Activated CD4-positive, alpha-beta T cell treated with anti-CD3 and anti-CD28 coated beads for 24 hours (primary cell): Measurements from ENCODE around the gene FOXD1.
"Not testable (repeated sequence)": the region's sequence is repeated elsewhere in the genome, so short reads cannot be mapped to it uniquely, and the experiment has no call there.

Source experiments
- DNase-seq, 2 donors: peaks; one replicate each; pipeline ENCODE4 v3.0.0-alpha.2; 2020; ENCODE audit warnings: low read depth in 2 of 2

FOXD1 gene

DNA sequence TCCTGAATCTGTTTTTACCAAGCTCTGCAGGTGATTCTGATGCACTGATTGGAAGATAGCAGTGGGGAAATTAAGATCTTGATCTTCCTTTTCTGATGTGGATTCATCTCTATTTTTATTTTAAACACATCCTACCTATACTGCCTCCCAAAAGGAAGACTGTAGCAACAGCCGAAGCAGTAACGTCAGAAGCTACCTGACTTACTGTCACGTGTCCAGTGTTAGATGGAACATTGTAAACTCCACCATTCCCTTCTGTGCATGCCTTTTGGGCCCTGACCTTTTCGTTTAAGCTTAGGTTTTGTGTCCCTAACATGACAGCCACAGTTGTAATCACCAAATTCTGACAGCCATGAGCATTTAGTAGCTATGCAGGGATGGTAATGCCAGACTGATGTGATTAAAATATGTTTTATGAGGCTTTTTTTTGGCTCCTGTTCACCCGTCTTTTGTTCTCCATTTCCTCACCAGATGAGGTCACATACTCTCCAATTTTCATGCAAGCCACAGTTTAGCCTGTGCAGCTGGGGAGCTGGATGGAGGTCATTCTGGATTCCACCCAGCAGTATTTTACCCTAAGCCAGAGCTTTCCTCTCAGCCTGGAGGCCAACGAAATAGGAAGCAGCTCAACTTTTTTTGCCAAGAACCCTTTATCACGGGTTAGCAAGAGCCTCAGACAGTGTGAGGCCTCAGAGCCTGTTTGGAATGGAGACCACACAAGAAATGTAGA, 15.6 kb upstream of the FOXD1 start:
- no peak for DNase-seq

- no peak for DNase-seq
These were observed 11.6 kb upstream of the FOXD1 start for GRCh38 chr5:73460133-73460532.

DNA sequence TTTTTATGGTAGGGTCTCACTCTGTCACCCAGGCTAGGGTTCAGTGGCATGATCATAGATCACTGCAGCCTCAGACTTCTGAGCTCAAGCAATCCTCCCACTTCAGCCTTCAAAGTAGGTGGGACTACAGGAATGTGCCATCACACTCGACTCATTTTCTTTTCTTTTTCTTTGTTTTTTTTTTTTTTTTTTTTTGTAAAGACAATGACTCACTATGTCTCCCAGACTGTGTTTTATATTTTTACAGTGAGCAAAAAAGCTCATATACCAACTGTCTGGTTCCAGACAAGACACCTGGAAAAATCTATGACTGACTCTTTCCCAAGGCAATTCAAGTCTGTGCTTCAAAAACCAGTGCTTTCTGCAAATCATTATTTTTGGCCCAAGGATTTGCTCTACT, 10.8 kb upstream of the FOXD1 start:
- no peak for DNase-seq

GRCh38 chr5:73456462-73456861, 7.9 kb upstream of the FOXD1 start:
- not testable (repeated sequence) for DNase-seq

GRCh38 chr5:73454379-73455036, 5.9 kb upstream of the FOXD1 start:
- DNase-seq = no peak

DNA sequence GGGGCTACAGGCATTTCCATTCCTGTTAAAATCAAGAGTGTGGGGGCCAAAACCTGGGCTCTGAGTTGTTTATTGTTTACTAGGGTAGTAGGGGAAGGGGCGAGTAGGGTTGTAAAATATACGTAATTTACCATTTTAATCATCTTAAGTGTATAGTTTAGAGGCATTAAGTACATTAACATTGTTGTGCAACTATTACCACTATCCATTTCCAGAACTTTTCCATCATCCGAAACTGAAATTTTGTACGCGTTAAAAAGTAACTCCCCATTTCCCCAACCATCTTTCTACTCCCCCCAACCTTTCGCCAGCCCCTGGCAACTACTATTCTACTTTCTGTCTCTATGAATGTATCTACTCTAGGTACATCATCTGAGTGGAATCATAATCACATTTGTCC, 3.6 kb upstream of the FOXD1 start:
- no peak for DNase-seq

GRCh38 chr5:73451224-73452130, 2.9 kb upstream of the FOXD1 start:
- DNase-seq = peak; percentile 49 to 62

DNA sequence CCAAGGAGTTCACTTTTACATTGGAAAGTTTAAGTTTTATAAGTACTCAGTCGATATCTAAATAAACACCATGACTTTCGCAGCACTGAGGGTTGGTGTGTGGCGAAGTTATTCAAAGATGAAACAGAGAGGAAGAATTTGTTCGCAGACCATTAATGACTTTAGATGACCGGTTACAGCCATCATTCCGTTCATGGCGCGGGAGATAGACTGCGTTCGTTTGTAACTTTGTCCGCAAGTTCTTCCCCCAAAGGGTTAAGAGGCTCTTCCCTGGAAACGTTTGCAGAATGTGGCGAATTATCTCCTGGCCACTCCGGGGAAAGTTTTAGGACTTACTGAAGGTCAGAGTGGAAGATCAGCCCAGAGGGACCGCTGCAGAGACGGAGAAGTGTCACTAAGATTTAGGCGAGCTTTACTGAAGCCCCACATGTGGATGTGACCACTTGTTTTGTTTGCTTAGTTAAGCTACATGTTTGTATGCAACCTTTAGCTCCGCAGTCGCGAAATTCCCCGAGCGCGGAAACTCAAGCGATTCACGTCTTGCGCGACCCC, 2.2 kb upstream of the FOXD1 start:
- DNase-seq = no peak

DNA sequence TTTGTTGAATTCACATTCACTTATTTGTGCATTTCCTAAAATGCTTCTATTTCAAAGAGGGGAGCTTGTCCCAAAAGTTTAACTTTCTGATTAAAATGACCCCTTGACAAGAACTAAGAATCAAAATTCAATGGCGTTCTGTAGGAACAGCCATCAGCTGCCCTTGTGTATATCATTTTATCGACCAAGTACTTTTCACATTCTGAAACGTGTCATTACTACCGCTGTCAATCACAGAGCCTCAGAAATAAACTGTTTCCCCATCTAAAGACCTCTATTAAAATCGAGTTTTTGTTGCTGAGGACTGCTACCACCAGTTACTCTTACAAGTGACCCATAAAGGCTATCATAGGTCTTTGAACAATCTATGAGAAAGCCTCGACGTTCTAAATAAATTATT, 1.6 kb upstream of the FOXD1 start:
- DNase-seq = no peak

- DNase-seq = no peak
These were observed 781 bp downstream of the FOXD1 start for GRCh38 chr5:73447530-73448462.

DNA sequence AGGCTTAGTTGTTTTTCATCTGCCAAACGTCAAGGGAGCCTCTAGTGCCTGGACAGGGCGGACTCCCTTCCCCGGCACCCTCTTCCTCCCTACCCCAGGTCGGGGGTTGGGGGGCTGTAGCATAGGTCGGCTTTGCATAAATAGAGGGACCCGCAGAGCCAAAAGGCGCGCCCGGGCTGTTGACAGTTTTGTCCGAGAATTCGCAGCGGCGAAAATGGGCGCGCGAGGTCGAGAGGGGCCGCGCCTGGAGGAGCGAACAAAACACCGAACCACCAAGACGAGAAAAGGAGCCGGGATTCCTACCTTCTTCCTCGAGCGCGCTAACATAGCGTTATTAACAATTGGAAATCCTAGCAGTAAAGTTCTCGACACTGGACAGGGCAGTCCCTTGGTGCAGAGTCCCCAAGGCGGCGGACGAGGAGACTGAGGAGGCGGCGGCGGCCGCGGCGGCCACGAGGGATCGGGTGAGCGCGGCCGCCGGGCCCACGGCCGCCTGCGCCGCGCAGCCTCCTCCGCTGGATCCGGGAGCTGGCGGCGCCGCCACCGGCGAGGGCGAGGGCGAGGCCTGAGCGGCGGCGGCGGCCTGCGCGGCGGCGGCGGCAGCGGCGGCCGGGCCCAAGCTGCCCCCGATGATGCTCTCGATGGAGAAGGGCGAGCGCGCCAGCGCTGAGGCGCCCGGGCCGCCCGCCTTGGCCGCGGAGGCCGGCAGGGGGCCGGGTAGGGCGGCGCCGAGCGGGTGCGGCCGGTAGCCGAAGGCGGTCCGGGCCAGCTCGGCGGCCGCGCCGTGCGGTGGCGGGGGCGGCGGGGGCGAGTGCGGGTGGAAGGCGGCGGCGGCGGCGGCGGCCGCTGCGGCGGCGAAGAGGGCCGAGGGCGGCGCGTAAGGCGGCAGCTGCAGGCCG, 1.7 kb downstream of the FOXD1 start:
- no peak for DNase-seq

- no peak for DNase-seq
These were observed 2.6 kb downstream of the FOXD1 start for GRCh38 chr5:73445665-73446630.

- DNase-seq = no peak
These were observed 3.8 kb downstream of the FOXD1 start for GRCh38 chr5:73444499-73445438.

- no peak for DNase-seq
These were observed 4.6 kb downstream of the FOXD1 start for GRCh38 chr5:73443829-73444498.

DNA sequence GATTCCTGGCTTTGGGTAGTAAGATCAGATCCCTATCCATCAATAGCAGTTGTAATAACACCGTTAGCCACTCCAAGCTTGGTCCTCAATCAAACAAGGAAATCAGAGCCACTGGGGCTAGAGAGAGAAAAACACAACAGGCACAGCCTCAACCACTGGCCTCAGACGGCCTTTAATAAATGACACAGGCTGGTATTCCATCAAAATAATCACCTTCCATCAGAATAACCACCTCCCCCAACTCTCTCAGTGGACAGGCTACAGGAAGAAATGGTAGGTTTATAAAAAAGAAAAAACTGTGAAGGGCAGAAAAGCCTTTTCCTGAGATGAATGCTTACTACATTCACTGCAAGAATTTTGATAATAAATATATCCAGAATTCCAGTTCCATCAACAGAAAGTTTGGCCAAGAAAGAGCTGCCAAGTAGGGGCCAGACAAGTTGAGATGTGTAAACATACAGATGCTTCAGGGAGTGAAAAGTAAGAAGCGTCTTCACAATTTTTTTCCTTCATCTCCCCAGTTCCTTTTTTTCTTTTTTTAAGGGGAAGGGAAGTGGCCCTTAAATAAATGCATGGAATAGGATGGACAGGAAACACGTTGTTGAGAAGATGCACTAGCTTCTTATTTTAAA, 5.5 kb downstream of the FOXD1 start:
- no peak for DNase-seq

GRCh38 chr5:73442231-73442811, 6.3 kb downstream of the FOXD1 start:
- DNase-seq = no peak
